Activated CD4-positive, alpha-beta T cell treated with anti-CD3 and anti-CD28 coated beads for 36 hours (primary cell): Measurements from ENCODE around the gene CWH43. TPM values are rescaled to one million over a fixed set of nuclear protein-coding genes. Genes with fewer than 3 reads are reported as not detected.
"Not testable (repeated sequence)": the region's sequence is repeated elsewhere in the genome, so short reads cannot be mapped to it uniquely, and the experiment has no call there.

Experiments used
- ATAC-seq: fragments of 200-7000 bp; cut with Tn5 transposase; one replicate; pipeline ENCODE4 v1.10.0; 2021; ENCODE audit warnings: mild to moderate bottlenecking, moderate library complexity
- CTCF ChIA-PET: fragments of 350-600 bp; sonication (Branson Sonifier 250); formaldehyde crosslinking; loops from one replicate; lab custom pipeline; 2021; ENCODE audit warnings: antibody characterized with exemption; lab: Charles Lee
- POLR2A ChIA-PET: fragments of 350-600 bp; sonication (Branson Sonifier 250); formaldehyde crosslinking; loops from one replicate; lab custom pipeline; 2021; ENCODE audit warnings: antibody characterized with exemption, inconsistent platforms; lab: Charles Lee
- DNase-seq: peaks from one replicate; pipeline ENCODE4 v3.0.0-alpha.2; 2020
- H3K27ac Mint-ChIP-seq: one replicate; pipeline ENCODE4 v1.8.0; 2021; ENCODE audit warnings: mixed read lengths
- H3K27me3 Mint-ChIP-seq: one replicate; pipeline ENCODE4 v1.8.0; 2021; ENCODE audit warnings: mixed read lengths
- H3K36me3 Mint-ChIP-seq: one replicate; pipeline ENCODE4 v1.8.0; 2021; ENCODE audit warnings: low read depth, mixed read lengths
- H3K4me1 Mint-ChIP-seq: one replicate; pipeline ENCODE4 v1.8.0; 2021; ENCODE audit warnings: mixed read lengths
- H3K4me3 Mint-ChIP-seq: one replicate; pipeline ENCODE4 v1.8.0; 2021; ENCODE audit warnings: mild to moderate bottlenecking, moderate library complexity, mixed read lengths
- H3K9me3 Mint-ChIP-seq: one replicate; pipeline ENCODE4 v1.8.0; 2021; ENCODE audit warnings: low read depth, mixed read lengths
- intact Hi-C, 2 experiments: fragments of 100-400 bp; cut with DNase I in 1 of 2; cut with micrococcal nuclease in 1 of 2; formaldehyde crosslinking; loops; one replicate each; pipeline versions ENCODE4 v1.14.2 to v1.15.1; 2022 to 2024; cut with DNase I, micrococcal nuclease
- total RNA-seq, 2 experiments: library from RNA; stranded (reverse); gene quantifications; one replicate each; pipeline ENCODE4 v1.2.3, GENCODE V29; 2021

Gene CWH43
- total RNA-seq, 2 experiments from 2014 or later = not detected

DNA sequence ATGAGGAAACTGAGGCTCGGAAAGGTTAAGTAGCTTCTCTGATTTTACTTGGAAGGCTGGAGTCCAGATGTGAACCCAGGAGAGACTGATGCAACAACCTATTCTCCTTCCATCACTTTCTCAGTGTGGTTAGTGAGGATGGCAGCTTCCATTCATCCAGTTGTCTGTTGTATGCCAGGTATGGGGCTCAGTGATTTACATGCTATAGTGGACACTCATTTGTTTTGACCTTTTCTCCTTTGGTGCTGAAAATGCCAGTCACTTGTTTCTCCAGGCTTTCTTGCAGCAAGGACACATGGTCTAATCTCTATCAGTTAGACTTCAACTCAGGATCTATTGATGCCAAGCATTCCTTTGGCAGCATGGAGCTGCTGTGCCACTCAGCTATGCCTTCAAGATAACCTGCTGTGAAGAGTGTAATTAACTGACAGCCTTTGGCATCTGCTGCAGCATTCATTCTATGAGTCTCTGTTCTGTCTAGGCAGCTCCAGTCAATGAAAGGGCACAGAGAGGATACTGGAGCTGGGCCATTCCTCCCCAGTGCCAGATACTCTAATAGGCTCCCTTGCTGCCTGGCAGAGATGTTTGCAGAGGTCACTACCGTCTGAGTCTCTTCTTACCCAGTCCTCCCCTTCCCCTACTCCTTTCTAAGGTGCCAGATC lies 11.0 kb upstream of the CWH43 start:
- intact Hi-C loops = no loop called here

DNA sequence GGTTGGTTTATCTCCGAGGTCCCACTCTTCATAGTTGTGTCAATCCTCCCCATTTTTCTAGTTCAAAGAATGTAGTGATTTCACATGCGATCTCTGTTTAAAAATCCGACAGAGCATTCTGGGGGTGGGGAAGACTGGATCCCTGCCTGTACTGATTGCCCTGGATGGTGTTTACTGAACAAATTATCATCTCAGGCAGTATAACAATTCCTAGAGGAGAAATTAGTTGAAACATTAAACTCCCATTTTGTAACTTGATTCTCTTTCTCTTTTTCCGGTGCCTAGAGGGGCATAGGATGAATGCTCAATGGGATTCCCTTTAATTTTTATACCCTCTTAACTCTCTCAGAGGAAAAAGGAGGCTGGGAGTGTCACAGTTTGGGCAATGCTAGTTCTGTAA lies 10.0 kb upstream of the CWH43 start:
- no peak overlapping the region for H3K4me3 Mint-ChIP-seq

More for the DNA sequence above, 11.0 kb upstream of the CWH43 start:
- Mint-ChIP-seq H3K4me3 (no peak overlapping the region), H3K36me3 (no peaks in the 10 kb centered on the region), H3K4me1 (peaks cover 3% of the 10 kb centered on the region), H3K9me3 (no peaks in the 10 kb centered on the region), H3K27ac (no peak overlapping the region), H3K27me3 (peaks cover 14% of the 10 kb centered on the region)
- POLR2A ChIA-PET = no interaction called here
- ATAC-seq = no peak
- DNase-seq = no peak
- CTCF ChIA-PET = interaction anchor here (0.5 kb wide), 1 partner anchor 68 kb away, joined by 3 read pairs; no protein-coding TSS in a partner anchor

DNA sequence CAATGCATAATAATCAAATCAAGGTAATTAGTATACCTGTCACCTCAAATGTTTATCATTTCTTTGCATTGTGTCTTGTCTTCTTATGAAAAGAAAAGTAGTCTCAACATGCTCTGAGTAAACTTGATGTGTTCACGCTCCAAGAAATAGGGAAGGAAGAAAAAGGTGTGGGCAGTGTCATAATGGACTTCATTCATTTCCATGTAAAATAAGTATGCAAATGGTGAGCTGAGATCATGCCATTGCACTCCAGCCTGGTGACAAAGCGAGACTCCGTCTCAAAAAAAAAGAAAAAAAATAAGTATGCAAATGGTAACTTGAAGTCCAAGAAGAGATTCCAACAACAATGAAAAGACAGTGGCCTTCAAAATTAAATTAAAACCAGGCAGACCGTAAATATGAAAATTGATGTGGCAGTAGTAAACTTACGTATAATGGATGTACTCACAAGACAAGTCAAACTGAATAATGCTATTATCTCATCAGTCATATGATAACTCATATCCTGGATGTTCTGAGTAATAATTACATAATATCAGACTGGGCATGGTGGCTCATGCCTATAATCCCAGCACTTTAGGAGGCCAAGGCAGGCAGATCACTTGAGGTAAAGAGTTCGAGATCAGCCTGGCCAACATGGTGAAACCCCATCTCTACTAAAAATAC lies 6.0 kb upstream of the CWH43 start:
- H3K36me3 Mint-ChIP-seq = no peaks in the 10 kb centered on the region
- ChIA-PET CTCF (no interaction called here), POLR2A (no interaction called here)
- H3K4me3 Mint-ChIP-seq = no peak overlapping the region
- H3K4me1 Mint-ChIP-seq = no peaks in the 10 kb centered on the region
- ATAC-seq = no peak
- intact Hi-C loops = no loop called here
- H3K27ac Mint-ChIP-seq = no peak overlapping the region
- H3K9me3 Mint-ChIP-seq = peaks cover 2% of the 10 kb centered on the region
- DNase-seq = no peak
- peaks cover 40% of the 10 kb centered on the region for H3K27me3 Mint-ChIP-seq

More for the DNA sequence above, 10.0 kb upstream of the CWH43 start:
- Mint-ChIP-seq H3K36me3 (no peaks in the 10 kb centered on the region), H3K4me1 (no peaks in the 10 kb centered on the region), H3K27me3 (peaks cover 18% of the 10 kb centered on the region), H3K27ac (no peak overlapping the region), H3K9me3 (no peaks in the 10 kb centered on the region)
- intact Hi-C loops = no loop called here
- ChIA-PET CTCF (interaction anchor here (0.5 kb wide), 1 partner anchor 69 kb away, joined by 3 read pairs; no protein-coding TSS in a partner anchor), POLR2A (no interaction called here)
- DNase-seq = no peak
- no peak for ATAC-seq

DNA sequence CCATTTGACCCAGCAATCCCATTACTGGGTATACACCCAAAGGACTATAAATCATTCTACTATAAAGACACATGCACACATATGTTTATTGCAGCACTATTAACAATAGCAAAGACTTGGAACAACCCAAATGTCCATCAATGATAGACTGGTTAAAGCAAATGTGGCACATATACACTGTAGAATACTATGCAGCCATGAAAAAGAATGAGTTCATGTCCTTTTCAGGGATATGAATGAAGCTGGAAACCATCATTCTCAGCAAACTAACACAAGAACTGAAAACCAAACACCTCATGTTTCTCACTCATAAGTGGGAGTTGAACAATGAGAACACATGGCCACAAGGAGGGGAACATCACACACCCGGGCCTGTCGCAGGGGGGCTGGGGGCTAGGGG lies 2.1 kb upstream of the CWH43 start:
- H3K9me3 Mint-ChIP-seq, POLR2A ChIA-PET, H3K27ac Mint-ChIP-seq, H3K36me3 Mint-ChIP-seq, ATAC-seq, CTCF ChIA-PET, H3K4me3 Mint-ChIP-seq, H3K4me1 Mint-ChIP-seq, DNase-seq, intact Hi-C loops: not testable (repeated sequence)
- peaks cover 51% of the 10 kb centered on the region for H3K27me3 Mint-ChIP-seq

- intact Hi-C loops = no loop called here
- no peaks in the 10 kb centered on the region for H3K36me3 Mint-ChIP-seq
- no peak for DNase-seq
- H3K27ac Mint-ChIP-seq = no peak overlapping the region
- ChIA-PET CTCF (no interaction called here), POLR2A (no interaction called here)
- H3K27me3 Mint-ChIP-seq = peaks cover 50% of the 10 kb centered on the region
- H3K4me1 Mint-ChIP-seq = no peaks in the 10 kb centered on the region
- peaks cover 2% of the 10 kb centered on the region for H3K9me3 Mint-ChIP-seq
- no peak for ATAC-seq
- no peak overlapping the region for H3K4me3 Mint-ChIP-seq
Measured at GRCh38 chr4:48985602-48985975, 486 bp upstream of the CWH43 start.

GRCh38 chr4:48986654-48987164 lies 634 bp downstream of the CWH43 start:
- no peak overlapping the region for H3K4me3 Mint-ChIP-seq
- ATAC-seq (no peak), DNase-seq (no peak)
- H3K27me3 Mint-ChIP-seq = peaks cover 46% of the 10 kb centered on the region
- H3K9me3 Mint-ChIP-seq = peaks cover 2% of the 10 kb centered on the region
- H3K36me3 Mint-ChIP-seq = no peaks in the 10 kb centered on the region
- ChIA-PET CTCF (no interaction called here), POLR2A (no interaction called here)
- H3K4me1 Mint-ChIP-seq = no peaks in the 10 kb centered on the region
- H3K27ac Mint-ChIP-seq = no peak overlapping the region
- intact Hi-C loops = no loop called here

- POLR2A ChIA-PET = no interaction called here
Measured at GRCh38 chr4:48989461-48990203, 3.6 kb downstream of the CWH43 start.

GRCh38 chr4:48991357-48991756 lies 5.3 kb downstream of the CWH43 start:
- ChIA-PET CTCF (no interaction called here), POLR2A (no interaction called here)
- no peaks in the 10 kb centered on the region for H3K36me3 Mint-ChIP-seq
- ATAC-seq (no peak), DNase-seq (no peak)
- no peaks in the 10 kb centered on the region for H3K9me3 Mint-ChIP-seq
- intact Hi-C loops = no loop called here
- no peak overlapping the region for H3K4me3 Mint-ChIP-seq
- no peak overlapping the region for H3K27ac Mint-ChIP-seq
- H3K4me1 Mint-ChIP-seq = no peaks in the 10 kb centered on the region
- H3K27me3 Mint-ChIP-seq = peaks cover 28% of the 10 kb centered on the region

More at GRCh38 chr4:48989461-48990203, 3.6 kb downstream of the CWH43 start:
- CTCF ChIA-PET = no interaction called here
- Mint-ChIP-seq H3K4me1 (no peaks in the 10 kb centered on the region), H3K36me3 (no peaks in the 10 kb centered on the region), H3K27me3 (peaks cover 30% of the 10 kb centered on the region), H3K27ac (no peak overlapping the region), H3K9me3 (no peaks in the 10 kb centered on the region), H3K4me3 (no peak overlapping the region)
- no peak for DNase-seq
- intact Hi-C loops = no loop called here
- ATAC-seq = no peak

- peaks cover 16% of the 10 kb centered on the region for H3K27me3 Mint-ChIP-seq
- DNase-seq = no peak
- H3K4me3 Mint-ChIP-seq = no peak overlapping the region
- H3K36me3 Mint-ChIP-seq = no peaks in the 10 kb centered on the region
- ChIA-PET CTCF (interaction anchor here (1.0 kb wide), 1 partner anchor 8 kb away, joined by 5 read pairs; no protein-coding TSS in a partner anchor), POLR2A (no interaction called here)
- ATAC-seq = no peak
- intact Hi-C loops = no loop called here
- no peaks in the 10 kb centered on the region for H3K9me3 Mint-ChIP-seq
- H3K27ac Mint-ChIP-seq = no peak overlapping the region
- no peaks in the 10 kb centered on the region for H3K4me1 Mint-ChIP-seq
Measured at GRCh38 chr4:48997962-48998361, 11.9 kb downstream of the CWH43 start.

DNA sequence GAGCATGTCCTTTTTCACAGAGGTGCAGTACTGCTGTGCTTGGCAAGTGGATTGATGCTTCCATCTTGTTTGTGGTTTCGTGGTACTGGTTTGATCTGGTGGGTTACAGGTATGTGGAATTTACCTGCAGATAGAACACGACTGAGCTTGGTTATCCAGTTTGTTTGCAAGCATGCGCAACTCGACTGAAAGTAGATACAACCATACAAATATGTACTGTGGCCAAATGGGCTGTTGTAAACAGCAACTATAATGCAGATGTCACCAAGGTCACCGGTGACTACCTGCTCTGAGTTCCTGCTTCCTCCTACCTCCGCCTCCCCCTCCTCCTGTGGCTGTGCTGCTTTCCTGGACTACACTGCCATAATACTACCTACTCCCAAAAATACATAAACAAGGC lies 12.4 kb downstream of the CWH43 start:
- Mint-ChIP-seq H3K36me3 (no peaks in the 10 kb centered on the region), H3K27ac (no peak overlapping the region), H3K4me1 (no peaks in the 10 kb centered on the region), H3K4me3 (no peak overlapping the region), H3K27me3 (peaks cover 16% of the 10 kb centered on the region), H3K9me3 (no peaks in the 10 kb centered on the region)
- intact Hi-C loops = no loop called here
- CTCF ChIA-PET = no interaction called here
- ATAC-seq = no peak
- POLR2A ChIA-PET = interaction anchor here (0.5 kb wide), 1 partner anchor 32 kb away, joined by 9 read pairs; no protein-coding TSS in a partner anchor
- no peak for DNase-seq

- H3K4me3 Mint-ChIP-seq = no peak overlapping the region
- ChIA-PET CTCF (no interaction called here), POLR2A (no interaction called here)
- no peaks in the 10 kb centered on the region for H3K9me3 Mint-ChIP-seq
- no peaks in the 10 kb centered on the region for H3K36me3 Mint-ChIP-seq
- no peak for DNase-seq
- ATAC-seq = no peak
- H3K27ac Mint-ChIP-seq = no peak overlapping the region
- H3K27me3 Mint-ChIP-seq = peaks cover 10% of the 10 kb centered on the region
- intact Hi-C loops = no loop called here
- no peaks in the 10 kb centered on the region for H3K4me1 Mint-ChIP-seq
Measured at GRCh38 chr4:49000806-49001205, 14.7 kb downstream of the CWH43 start.
